ENCODE measurements around the gene TRAF5. TPM values are rescaled to one million over a fixed set of nuclear protein-coding genes. Genes with fewer than 3 reads are reported as not detected.
"Not testable (repeated sequence)": the region's sequence is repeated elsewhere in the genome, so short reads cannot be mapped to it uniquely, and the experiment has no call there.

Gene TRAF5
- total RNA-seq, 1 donor from 2014 or later: 14.4 TPM

GRCh38 chr1:211382714-211383480 is 56.3 kb downstream of the TRAF5 start:
- Histone ChIP-seq H3K9me3 (ENCODE audit: insufficient read depth, low read depth, low read length) (no peaks in the 10 kb centered on the region), H3K9ac (ENCODE audit: low read length) (peak overlapping the region; percentile 92), H2AFZ (ENCODE audit: low read depth, low read length) (peak overlapping the region; percentile 95), H3K36me3 (ENCODE audit: insufficient read depth, low read length) (no peaks in the 10 kb centered on the region), H3K4me2 (ENCODE audit: low read length) (peak overlapping the region; percentile 90), H3K27ac (ENCODE audit: low read depth, low read length) (peak overlapping the region; percentile 97), H4K20me1 (ENCODE audit: insufficient read depth, low read length) (no peaks in the 10 kb centered on the region), H3K4me1 (ENCODE audit: insufficient read depth, low read length) (peaks cover 11% of the 10 kb centered on the region), H3K79me2 (ENCODE audit: insufficient read depth, low read length) (no peaks in the 10 kb centered on the region), H3K4me3 (ENCODE audit: insufficient read depth, low read depth, low read length) (peak overlapping the region; percentile 82), H3K27me3 (ENCODE audit: insufficient read depth, low read length) (no peaks in the 10 kb centered on the region)
- DNase-seq (ENCODE audit: low read depth): peak; percentile 89
- no peak for TF ChIP-seq EZH2 (IDR thresholded peaks at IDR 0.05; ENCODE audit: insufficient read depth, low read length)
- TF ChIP-seq CTCF (IDR thresholded peaks at IDR 0.05; ENCODE audit: insufficient read depth, low read depth, low read length): no peak
- peak overlapping the region; percentile 95 for H3K4me3 Mint-ChIP-seq (ENCODE audit: unreplicated experiment)
- peak overlapping the region; percentile 98 for H3K27ac Mint-ChIP-seq (ENCODE audit: unreplicated experiment)
- no peak for FAIRE-seq
- no peaks in the 10 kb centered on the region for H3K9me3 Mint-ChIP-seq (ENCODE audit: unreplicated experiment)
- H3K4me1 Mint-ChIP-seq (ENCODE audit: low read depth, unreplicated experiment): peaks cover 15% of the 10 kb centered on the region
- no peaks in the 10 kb centered on the region for H3K27me3 Mint-ChIP-seq (ENCODE audit: low read depth, unreplicated experiment)
- peaks cover 2% of the 10 kb centered on the region for H3K36me3 Mint-ChIP-seq (ENCODE audit: low read depth, unreplicated experiment)

- no peaks in the 10 kb centered on the region for H3K9me3 Mint-ChIP-seq (ENCODE audit: unreplicated experiment)
- peaks cover 5% of the 10 kb centered on the region for H3K4me1 ChIP-seq (ENCODE audit: insufficient read depth, low read length)
- H3K36me3 ChIP-seq (ENCODE audit: insufficient read depth, low read length): no peaks in the 10 kb centered on the region
- H3K27ac ChIP-seq (ENCODE audit: low read depth, low read length): no peak overlapping the region
- no peaks in the 10 kb centered on the region for H3K79me2 ChIP-seq (ENCODE audit: insufficient read depth, low read length)
- H2AFZ ChIP-seq (ENCODE audit: low read depth, low read length): no peak overlapping the region
- H3K27ac Mint-ChIP-seq (ENCODE audit: unreplicated experiment): no peak overlapping the region
- no peaks in the 10 kb centered on the region for H3K27me3 ChIP-seq (ENCODE audit: insufficient read depth, low read length)
- TF ChIP-seq CTCF (IDR thresholded peaks at IDR 0.05; ENCODE audit: insufficient read depth, low read depth, low read length) (no peak), EZH2 (IDR thresholded peaks at IDR 0.05; ENCODE audit: insufficient read depth, low read length) (no peak)
- no peak overlapping the region for H3K9ac ChIP-seq (ENCODE audit: low read length)
- FAIRE-seq (no peak), DNase-seq (ENCODE audit: low read depth) (no peak)
- H3K36me3 Mint-ChIP-seq (ENCODE audit: low read depth, unreplicated experiment): peaks cover 2% of the 10 kb centered on the region
- no peak overlapping the region for H3K4me2 ChIP-seq (ENCODE audit: low read length)
- H3K27me3 Mint-ChIP-seq (ENCODE audit: low read depth, unreplicated experiment): peaks cover 2% of the 10 kb centered on the region
- H3K4me1 Mint-ChIP-seq (ENCODE audit: low read depth, unreplicated experiment): peaks cover 9% of the 10 kb centered on the region
- no peaks in the 10 kb centered on the region for H4K20me1 ChIP-seq (ENCODE audit: insufficient read depth, low read length)
- H3K4me3 ChIP-seq (ENCODE audit: insufficient read depth, low read depth, low read length): no peak overlapping the region
- no peak overlapping the region for H3K4me3 Mint-ChIP-seq (ENCODE audit: unreplicated experiment)
- no peaks in the 10 kb centered on the region for H3K9me3 ChIP-seq (ENCODE audit: insufficient read depth, low read depth, low read length)
Observed at GRCh38 chr1:211384524-211384923, 57.9 kb downstream of the TRAF5 start.

GRCh38 chr1:211386921-211387320 is 60.3 kb downstream of the TRAF5 start:
- Histone ChIP-seq H3K27ac (ENCODE audit: low read depth, low read length) (no peak overlapping the region), H3K79me2 (ENCODE audit: insufficient read depth, low read length) (no peaks in the 10 kb centered on the region), H4K20me1 (ENCODE audit: insufficient read depth, low read length) (no peaks in the 10 kb centered on the region), H3K4me2 (ENCODE audit: low read length) (no peak overlapping the region), H3K36me3 (ENCODE audit: insufficient read depth, low read length) (no peaks in the 10 kb centered on the region), H3K9ac (ENCODE audit: low read length) (no peak overlapping the region), H2AFZ (ENCODE audit: low read depth, low read length) (no peak overlapping the region), H3K9me3 (ENCODE audit: insufficient read depth, low read depth, low read length) (no peaks in the 10 kb centered on the region), H3K4me1 (ENCODE audit: insufficient read depth, low read length) (peaks cover 5% of the 10 kb centered on the region), H3K4me3 (ENCODE audit: insufficient read depth, low read depth, low read length) (no peak overlapping the region), H3K27me3 (ENCODE audit: insufficient read depth, low read length) (no peaks in the 10 kb centered on the region)
- TF ChIP-seq EZH2 (IDR thresholded peaks at IDR 0.05; ENCODE audit: insufficient read depth, low read length) (no peak), CTCF (IDR thresholded peaks at IDR 0.05; ENCODE audit: insufficient read depth, low read depth, low read length) (no peak)
- Mint-ChIP-seq H3K27ac (ENCODE audit: unreplicated experiment) (no peak overlapping the region), H3K4me3 (ENCODE audit: unreplicated experiment) (no peak overlapping the region), H3K27me3 (ENCODE audit: low read depth, unreplicated experiment) (peaks cover 2% of the 10 kb centered on the region), H3K9me3 (ENCODE audit: unreplicated experiment) (no peaks in the 10 kb centered on the region), H3K4me1 (ENCODE audit: low read depth, unreplicated experiment) (peaks cover 9% of the 10 kb centered on the region), H3K36me3 (ENCODE audit: low read depth, unreplicated experiment) (peaks cover 2% of the 10 kb centered on the region)
- DNase-seq (ENCODE audit: low read depth) (peak; percentile 92), FAIRE-seq (no peak)

GRCh38 chr1:211390829-211391228 is 64.2 kb downstream of the TRAF5 start:
- H3K27ac ChIP-seq (ENCODE audit: low read depth, low read length); H3K27ac Mint-ChIP-seq (ENCODE audit: unreplicated experiment); H3K9me3 Mint-ChIP-seq (ENCODE audit: unreplicated experiment); H3K27me3 ChIP-seq (ENCODE audit: insufficient read depth, low read length); H2AFZ ChIP-seq (ENCODE audit: low read depth, low read length); H3K4me1 ChIP-seq (ENCODE audit: insufficient read depth, low read length); H3K36me3 ChIP-seq (ENCODE audit: insufficient read depth, low read length); DNase-seq (ENCODE audit: low read depth); H3K9ac ChIP-seq (ENCODE audit: low read length); FAIRE-seq; H3K4me1 Mint-ChIP-seq (ENCODE audit: low read depth, unreplicated experiment); H3K36me3 Mint-ChIP-seq (ENCODE audit: low read depth, unreplicated experiment); H3K4me3 ChIP-seq (ENCODE audit: insufficient read depth, low read depth, low read length); H3K9me3 ChIP-seq (ENCODE audit: insufficient read depth, low read depth, low read length); H3K27me3 Mint-ChIP-seq (ENCODE audit: low read depth, unreplicated experiment); H3K4me2 ChIP-seq (ENCODE audit: low read length); H3K79me2 ChIP-seq (ENCODE audit: insufficient read depth, low read length); H4K20me1 ChIP-seq (ENCODE audit: insufficient read depth, low read length); H3K4me3 Mint-ChIP-seq (ENCODE audit: unreplicated experiment): not testable (repeated sequence)

Data from astrocyte (in vitro differentiated cells and primary cell).